Chondrocyte (in vitro differentiated cells): Measurements from ENCODE around the gene JMJD7. TPM values are rescaled to one million over a fixed set of nuclear protein-coding genes. Genes with fewer than 3 reads are reported as not detected.

Experiments used
- DNase-seq: peaks from one replicate; pipeline ENCODE4 v3.0.0; 2021; ENCODE audit warnings: mixed read lengths, low spot score
- H3K27ac Mint-ChIP-seq: one replicate; pipeline ENCODE4 v1.8.0; 2021; ENCODE audit warnings: mild to moderate bottlenecking, moderate library complexity, mixed read lengths; ENCODE audit not compliant: unreplicated experiment
- H3K27me3 Mint-ChIP-seq: 2 replicates; pipeline ENCODE4 v1.8.0; 2021; ENCODE audit warnings: low read depth, mixed read lengths
- H3K36me3 Mint-ChIP-seq: 2 replicates; pipeline ENCODE4 v1.8.0; 2021; ENCODE audit warnings: low read depth, mixed read lengths
- H3K4me1 Mint-ChIP-seq: 2 replicates; pipeline ENCODE4 v1.8.0; 2021; ENCODE audit warnings: low read depth, mild to moderate bottlenecking, mixed read lengths
- H3K4me3 Mint-ChIP-seq: one replicate; pipeline ENCODE4 v1.8.0; 2021; ENCODE audit warnings: mild to moderate bottlenecking, moderate library complexity, mixed read lengths; ENCODE audit not compliant: unreplicated experiment
- H3K9me3 Mint-ChIP-seq: 2 replicates; pipeline ENCODE4 v1.8.0; 2021; ENCODE audit warnings: low read depth, mixed read lengths
- total RNA-seq: library from RNA; stranded (reverse); gene quantifications from 3 replicates; pipeline ENCODE4 v1.2.1, GENCODE V29; 2021
- TF ChIP-seq, protein P1 (sequence below): fragments of 200-600 bp; sonication (generic); IDR thresholded peaks from 2 replicates; pipeline ENCODE4 v1.5.0; 2021; ENCODE audit warnings: antibody characterized with exemption, mild to moderate bottlenecking, moderate library complexity

JMJD7 gene
- total RNA-seq, 1 donor from 2014 or later = 5.2 TPM

DNA sequence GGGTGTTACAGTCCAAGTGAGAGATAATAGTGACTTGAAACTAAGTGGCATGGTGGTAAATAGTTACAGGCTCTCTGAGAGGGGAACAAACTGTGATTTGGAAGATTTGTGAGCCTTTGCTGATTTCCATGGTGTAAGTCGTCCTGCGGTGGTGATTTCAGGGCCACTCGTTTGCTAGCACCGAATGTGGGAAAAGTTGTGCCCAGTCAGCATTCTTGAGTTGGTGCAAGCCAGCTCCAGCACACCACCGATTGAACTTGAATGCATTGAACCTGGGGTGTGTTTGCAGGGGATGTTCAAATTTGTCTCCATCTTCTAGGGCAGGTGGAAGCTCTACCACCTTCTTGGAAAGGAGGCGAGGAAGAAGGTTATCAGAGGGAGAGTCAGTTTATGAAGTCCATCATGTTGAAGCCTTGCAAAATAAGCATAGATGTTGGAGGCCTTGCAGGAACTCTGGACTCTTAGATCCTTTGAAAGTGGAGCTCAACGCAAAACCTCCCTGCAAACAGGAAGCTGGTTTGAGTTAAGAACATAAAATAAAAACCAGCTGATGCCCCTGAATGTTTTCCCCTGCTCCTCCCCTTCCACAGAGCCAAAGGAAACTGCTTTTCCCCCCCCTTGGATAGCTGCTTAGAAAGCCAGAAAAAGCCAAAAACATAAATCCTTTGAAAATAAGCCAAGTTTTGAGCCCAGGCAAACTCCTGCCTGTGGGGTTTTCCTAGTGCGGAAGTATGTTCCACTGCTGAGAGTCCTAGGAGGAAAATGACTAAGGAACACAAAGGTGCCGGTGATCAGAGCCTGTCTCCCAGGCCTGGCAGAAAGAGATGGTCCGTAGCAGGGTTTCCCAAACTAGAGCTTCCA, 31.7 kb upstream of the JMJD7 start:
- Mint-ChIP-seq H3K36me3 (peaks cover 14% of the 10 kb centered on the region), H3K4me1 (peaks cover 48% of the 10 kb centered on the region), H3K4me3 (no peak overlapping the region), H3K27ac (peak overlapping the region; percentile 70), H3K27me3 (no peaks in the 10 kb centered on the region), H3K9me3 (no peaks in the 10 kb centered on the region)
- no peak for DNase-seq
- TF ChIP-seq, protein P1, sequence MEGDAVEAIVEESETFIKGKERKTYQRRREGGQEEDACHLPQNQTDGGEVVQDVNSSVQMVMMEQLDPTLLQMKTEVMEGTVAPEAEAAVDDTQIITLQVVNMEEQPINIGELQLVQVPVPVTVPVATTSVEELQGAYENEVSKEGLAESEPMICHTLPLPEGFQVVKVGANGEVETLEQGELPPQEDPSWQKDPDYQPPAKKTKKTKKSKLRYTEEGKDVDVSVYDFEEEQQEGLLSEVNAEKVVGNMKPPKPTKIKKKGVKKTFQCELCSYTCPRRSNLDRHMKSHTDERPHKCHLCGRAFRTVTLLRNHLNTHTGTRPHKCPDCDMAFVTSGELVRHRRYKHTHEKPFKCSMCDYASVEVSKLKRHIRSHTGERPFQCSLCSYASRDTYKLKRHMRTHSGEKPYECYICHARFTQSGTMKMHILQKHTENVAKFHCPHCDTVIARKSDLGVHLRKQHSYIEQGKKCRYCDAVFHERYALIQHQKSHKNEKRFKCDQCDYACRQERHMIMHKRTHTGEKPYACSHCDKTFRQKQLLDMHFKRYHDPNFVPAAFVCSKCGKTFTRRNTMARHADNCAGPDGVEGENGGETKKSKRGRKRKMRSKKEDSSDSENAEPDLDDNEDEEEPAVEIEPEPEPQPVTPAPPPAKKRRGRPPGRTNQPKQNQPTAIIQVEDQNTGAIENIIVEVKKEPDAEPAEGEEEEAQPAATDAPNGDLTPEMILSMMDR = no peak

DNA sequence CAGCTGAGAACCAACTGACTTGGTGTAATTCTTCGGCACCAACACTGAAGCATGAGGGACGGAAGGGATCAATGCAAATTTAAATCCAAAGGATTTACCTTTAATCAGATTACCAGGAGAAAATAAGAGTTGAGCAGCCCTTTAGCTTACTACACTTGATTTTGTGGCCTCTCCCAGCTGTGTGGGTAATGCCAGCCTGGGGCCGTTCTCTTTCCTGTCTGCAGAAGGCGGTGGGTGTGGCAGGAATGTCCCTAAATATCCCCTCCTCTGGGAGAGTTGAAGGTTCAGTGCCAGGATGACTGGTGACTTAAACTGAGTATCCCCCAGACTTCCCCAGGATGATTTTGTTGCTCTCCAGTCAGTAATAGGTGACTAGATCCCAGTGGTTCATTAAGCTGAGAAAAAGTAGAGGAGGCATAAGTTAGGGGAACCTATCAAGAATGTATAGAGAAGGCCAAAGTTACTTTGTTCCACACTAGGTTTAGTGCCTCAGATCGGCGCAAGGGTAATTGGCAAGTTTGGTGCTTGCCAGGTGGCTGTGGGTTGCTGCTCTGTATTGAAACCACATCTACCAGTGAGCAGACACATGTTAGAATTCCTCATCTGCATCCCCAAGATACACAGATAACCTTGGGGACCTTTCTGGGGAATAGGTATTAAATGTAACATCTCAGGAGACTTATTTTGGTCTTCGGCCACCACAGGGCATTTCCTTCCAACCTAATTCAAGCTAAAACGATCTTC, 30.5 kb upstream of the JMJD7 start:
- Mint-ChIP-seq H3K27ac (peak overlapping the region; percentile 8), H3K4me1 (peaks cover 42% of the 10 kb centered on the region), H3K36me3 (peaks cover 14% of the 10 kb centered on the region), H3K4me3 (no peak overlapping the region), H3K27me3 (no peaks in the 10 kb centered on the region), H3K9me3 (no peaks in the 10 kb centered on the region)
- TF ChIP-seq, protein P1 = no peak
- DNase-seq = no peak

DNA sequence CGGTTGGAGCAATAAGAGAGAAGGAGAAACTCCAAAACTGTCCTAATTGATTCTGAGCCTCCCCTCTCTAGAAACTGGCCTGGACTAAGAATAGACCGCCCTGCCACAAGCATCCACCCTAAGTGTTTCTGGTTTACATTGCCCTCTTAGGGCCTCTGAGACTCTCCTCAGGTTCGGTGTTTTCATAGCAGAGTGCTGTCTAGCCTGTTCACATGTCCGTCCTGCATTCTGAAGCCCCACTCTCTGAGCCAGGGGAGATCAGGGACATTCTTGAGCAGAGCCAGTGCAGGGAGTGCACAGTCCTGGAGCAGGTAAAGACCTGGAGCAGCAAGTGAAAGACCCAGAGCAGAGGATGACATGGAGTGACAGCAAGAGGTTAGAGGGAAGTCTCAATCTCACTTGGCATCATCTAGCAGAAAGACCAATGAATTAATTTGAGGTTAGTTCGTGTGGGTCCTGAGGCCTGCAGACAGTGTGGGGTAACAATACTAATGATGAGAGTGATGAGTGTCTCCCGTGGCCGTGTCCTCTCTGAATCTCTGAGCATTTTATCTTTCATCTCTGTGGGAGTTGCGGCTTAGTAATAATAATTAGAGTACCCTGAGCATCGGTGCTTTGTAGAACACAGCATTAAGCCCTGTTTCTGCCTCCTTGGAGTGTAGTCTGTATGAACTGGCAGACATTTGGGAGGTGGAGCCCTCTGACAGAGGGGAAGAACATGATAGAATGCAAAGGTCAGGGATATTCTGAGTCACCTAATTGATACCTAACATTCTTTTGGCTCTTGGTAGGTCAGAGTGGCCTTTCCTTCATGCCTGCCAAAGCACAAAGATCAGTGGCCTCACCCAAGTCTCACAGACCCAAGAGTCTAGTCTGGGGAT, 29.0 kb upstream of the JMJD7 start:
- Mint-ChIP-seq H3K27me3 (no peaks in the 10 kb centered on the region), H3K4me1 (peaks cover 39% of the 10 kb centered on the region), H3K4me3 (no peak overlapping the region), H3K9me3 (no peaks in the 10 kb centered on the region), H3K36me3 (peaks cover 14% of the 10 kb centered on the region), H3K27ac (no peak overlapping the region)
- TF ChIP-seq, protein P1 = no peak
- DNase-seq = no peak

DNA sequence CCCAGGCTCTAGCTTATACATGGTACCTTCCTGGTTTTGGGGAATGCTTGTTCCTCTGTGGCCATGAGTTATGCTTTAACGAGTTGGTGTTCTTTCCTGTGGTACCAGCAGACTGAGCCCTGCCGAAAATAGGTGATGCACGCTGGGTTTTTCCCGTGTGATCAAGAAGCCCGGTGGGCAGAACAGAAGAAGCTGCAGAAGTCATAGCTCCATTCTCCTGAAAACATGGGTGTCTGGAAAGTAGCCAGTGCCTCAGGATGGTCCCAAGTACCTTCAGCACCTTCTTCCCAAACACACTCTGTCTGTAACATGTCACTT, 28.4 kb upstream of the JMJD7 start:
- Mint-ChIP-seq H3K27me3 (no peaks in the 10 kb centered on the region), H3K9me3 (no peaks in the 10 kb centered on the region), H3K4me3 (no peak overlapping the region), H3K4me1 (peaks cover 38% of the 10 kb centered on the region), H3K27ac (no peak overlapping the region), H3K36me3 (peaks cover 14% of the 10 kb centered on the region)
- TF ChIP-seq, protein P1 = no peak
- no peak for DNase-seq

DNA sequence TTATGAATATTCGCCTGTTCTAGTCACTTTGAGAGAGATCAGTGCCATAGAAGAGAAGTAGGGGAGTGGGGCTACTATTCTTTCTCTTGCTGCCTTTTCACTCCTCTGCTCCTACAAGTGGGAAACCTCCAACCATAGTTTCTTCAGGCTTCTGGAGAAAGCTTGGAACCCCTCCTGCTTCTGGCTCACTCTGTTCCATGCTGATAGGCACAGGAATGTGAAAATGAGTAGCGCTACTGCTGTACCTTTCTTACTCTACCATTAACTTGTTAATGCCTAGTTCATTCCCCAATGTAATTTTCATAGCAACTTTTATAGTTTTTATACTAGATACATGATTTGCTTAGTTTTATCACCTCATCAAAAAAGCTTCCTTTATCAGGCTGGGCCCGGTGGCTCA, 26.7 kb upstream of the JMJD7 start:
- Mint-ChIP-seq H3K9me3 (no peaks in the 10 kb centered on the region), H3K4me3 (no peak overlapping the region), H3K4me1 (peaks cover 39% of the 10 kb centered on the region), H3K27ac (no peak overlapping the region), H3K27me3 (no peaks in the 10 kb centered on the region), H3K36me3 (peaks cover 15% of the 10 kb centered on the region)
- TF ChIP-seq, protein P1 = no peak
- DNase-seq = no peak
